ENCODE measurements around the gene PTPRJ. TPM values are rescaled to one million over a fixed set of nuclear protein-coding genes. Genes with fewer than 3 reads are reported as not detected.

PTPRJ gene
- total and polyA plus RNA-seq, 9 of the 15 experiments (the other 6 are each of a cell fraction or from before 2014, with no cell fraction given), result 0.56 to 10.7 (median 4.8) TPM

GRCh38 chr11:47961383-47961782, 19.0 kb upstream of the PTPRJ start:
- FAIRE-seq (peak; percentile 40), DNase-seq (ENCODE audit: extremely low read depth in 1 of 4, low spot score in 3 of 4) (peak in 1 of 4 experiments; percentile 60), ATAC-seq (peak; percentile 93)
- no peak overlapping the region for H3K4me3 ChIP-seq
- no peak overlapping the region for H3K4me2 ChIP-seq (ENCODE audit: insufficient read depth, low read length)
- BruUV-seq (replicated peaks), result no TSS peak
- H3K27me3 ChIP-seq (ENCODE audit: control insufficient read depth in 2 of 2, insufficient read depth in 2 of 2, low read length in 2 of 2), result no peaks in the 10 kb centered on the region
- H2AFZ ChIP-seq (ENCODE audit: low read depth, low read length), result peak overlapping the region; percentile 72; the same call in 1 of the 2 replicates
- ChIA-PET CTCF (ENCODE audit: low intra/inter-chr PET ratio) (no interaction called here), POLR2A (interaction anchor here (0.7 to 1.3 kb wide), 3 partner anchors 13 to 151 kb away, joined by 3 to 4 read pairs (median 3); no protein-coding TSS in a partner anchor)
- H3K4me1 ChIP-seq (replicated peaks in 1 of 2; ENCODE audit: control insufficient read depth in 2 of 2, insufficient read depth in 2 of 2, low read length in 2 of 2), result no peaks in the 10 kb centered on the region; a peak in 1 of 5 replicates
- H3K9me3 ChIP-seq (replicated peaks; ENCODE audit: control insufficient read depth, insufficient read depth, low read depth, low read length), result no peaks in the 10 kb centered on the region
- WGBS (ENCODE audit: insufficient coverage, low coverage, missing lambda C conversion rate), result 51% methylated on average over 5 of the region's 5 CpGs
- in situ Hi-C loops (cut with MboI) (no loop called here), intact Hi-C loops (cut with micrococcal nuclease) (no loop called here)
- H4K20me1 ChIP-seq (replicated peaks; ENCODE audit: control insufficient read depth, insufficient read depth, low read length), result no peaks in the 10 kb centered on the region
- H3K79me2 ChIP-seq (ENCODE audit: control insufficient read depth, insufficient read depth, low read length), result no peaks in the 10 kb centered on the region
- no peaks in the 10 kb centered on the region for H3K36me3 ChIP-seq (ENCODE audit: control insufficient read depth, insufficient read depth, low read length)
- H3K9me1 ChIP-seq (ENCODE audit: control insufficient read depth, insufficient read depth, low read length), result no peaks in the 10 kb centered on the region
- H3K27ac ChIP-seq (ENCODE audit: extremely low read depth, low read depth, low read length), result no peak overlapping the region
- H3K9ac ChIP-seq (ENCODE audit: insufficient read depth in 1 of 2, low read depth in 2 of 2, low read length in 2 of 2), result peak overlapping the region in 1 of 2 experiments; percentile 45; a peak in 1 of 4 replicates
- TF ChIP-seq RAD21 (CRISPR knock-in tag; conservative IDR thresholded peaks at IDR 0.05 in 1 of 2, IDR thresholded peaks at IDR 0.05 in 1 of 2), result peak in 1 of 2 experiments; percentile 29; a peak in 2 of 4 replicates
- no peak for TF ChIP-seq GABPB1 (CRISPR knock-in tag; IDR thresholded peaks at IDR 0.05)
- no peak for TF ChIP-seq ZNF165 (CRISPR knock-in tag; IDR thresholded peaks at IDR 0.05; ENCODE audit: borderline replicate concordance)
- peak; percentile 97 for TF ChIP-seq PKNOX1 (IDR thresholded peaks at IDR 0.05)
- TF ChIP-seq SPI1 (IDR thresholded peaks at IDR 0.05; ENCODE audit: borderline replicate concordance, low read depth, low read length), result no peak
- TF ChIP-seq SIX5 (IDR thresholded peaks at IDR 0.05; ENCODE audit: borderline replicate concordance in 1 of 2, insufficient read depth in 1 of 2, low read depth in 1 of 2, low read length in 2 of 2), result no peak
- TF ChIP-seq CBX3 (IDR thresholded peaks at IDR 0.05; ENCODE audit: borderline replicate concordance in 1 of 2, low read length in 2 of 2), result no peak
- no peak for TF ChIP-seq PTBP1 (IDR thresholded peaks at IDR 0.05; ENCODE audit: low read depth, low read length)
- TF ChIP-seq HES1 (IDR thresholded peaks at IDR 0.05; ENCODE audit: low read depth), result no peak
- no peak for TF ChIP-seq TAF7 (tag; IDR thresholded peaks at IDR 0.05)
- TF ChIP-seq U2AF2 (optimal IDR thresholded peaks at IDR 0.05; ENCODE audit: low read depth, low read length), result no peak
- TF ChIP-seq ZNF740 (CRISPR knock-in tag; IDR thresholded peaks at IDR 0.05), result no peak
- no peak for TF ChIP-seq ZNF740 (tag; IDR thresholded peaks at IDR 0.05)
- no peak for TF ChIP-seq NBN (IDR thresholded peaks at IDR 0.05; ENCODE audit: low read depth)
- TF ChIP-seq EHMT2 (IDR thresholded peaks at IDR 0.05), result no peak
- TF ChIP-seq VEZF1 (CRISPR knock-in tag; IDR thresholded peaks at IDR 0.05), result peak; percentile 16; the same call in 1 of the 2 replicates
- no peak for TF ChIP-seq ARID3B (CRISPR knock-in tag; IDR thresholded peaks at IDR 0.05; ENCODE audit: borderline replicate concordance)
- TF ChIP-seq NCOR1 (IDR thresholded peaks at IDR 0.05), result no peak

All from K562 (cell line).